Measurements from ENCODE around the gene C1RL.
"Not testable (repeated sequence)": the region's sequence is repeated elsewhere in the genome, so short reads cannot be mapped to it uniquely, and the experiment has no call there.

Gene C1RL

DNA sequence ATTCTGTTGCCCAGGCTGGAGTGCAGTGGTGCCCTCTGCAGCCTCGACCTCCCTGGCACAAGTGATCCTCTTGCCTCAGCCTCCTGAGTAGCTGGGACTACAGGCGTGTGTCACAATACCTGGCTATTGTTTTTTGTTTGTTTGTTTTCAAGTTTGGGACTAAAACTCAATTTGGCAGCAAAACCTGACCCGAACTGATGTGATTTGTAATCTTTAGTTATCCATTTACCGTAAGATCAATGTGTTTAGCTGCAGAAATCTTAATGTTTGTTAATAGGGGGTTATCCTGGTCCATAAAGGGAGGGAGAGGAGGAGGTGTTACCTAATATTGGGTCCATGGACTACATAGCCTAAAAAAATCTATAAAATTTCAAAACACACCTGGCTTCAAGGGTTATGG lies 49.2 kb downstream of the C1RL start:
- H3K4me3 ChIP-seq (ENCODE audit: low read depth, low read length), result no peak overlapping the region
- DNase-seq (ENCODE audit: low read depth), result no peak
- TF ChIP-seq, protein P1, sequence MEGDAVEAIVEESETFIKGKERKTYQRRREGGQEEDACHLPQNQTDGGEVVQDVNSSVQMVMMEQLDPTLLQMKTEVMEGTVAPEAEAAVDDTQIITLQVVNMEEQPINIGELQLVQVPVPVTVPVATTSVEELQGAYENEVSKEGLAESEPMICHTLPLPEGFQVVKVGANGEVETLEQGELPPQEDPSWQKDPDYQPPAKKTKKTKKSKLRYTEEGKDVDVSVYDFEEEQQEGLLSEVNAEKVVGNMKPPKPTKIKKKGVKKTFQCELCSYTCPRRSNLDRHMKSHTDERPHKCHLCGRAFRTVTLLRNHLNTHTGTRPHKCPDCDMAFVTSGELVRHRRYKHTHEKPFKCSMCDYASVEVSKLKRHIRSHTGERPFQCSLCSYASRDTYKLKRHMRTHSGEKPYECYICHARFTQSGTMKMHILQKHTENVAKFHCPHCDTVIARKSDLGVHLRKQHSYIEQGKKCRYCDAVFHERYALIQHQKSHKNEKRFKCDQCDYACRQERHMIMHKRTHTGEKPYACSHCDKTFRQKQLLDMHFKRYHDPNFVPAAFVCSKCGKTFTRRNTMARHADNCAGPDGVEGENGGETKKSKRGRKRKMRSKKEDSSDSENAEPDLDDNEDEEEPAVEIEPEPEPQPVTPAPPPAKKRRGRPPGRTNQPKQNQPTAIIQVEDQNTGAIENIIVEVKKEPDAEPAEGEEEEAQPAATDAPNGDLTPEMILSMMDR (IDR thresholded peaks at IDR 0.05; ENCODE audit: low read depth, low read length, missing control alignments), result no peak

GRCh38 chr12:7058850-7059395 lies 50.1 kb downstream of the C1RL start:
- no peak for DNase-seq (ENCODE audit: low read depth)
- H3K4me3 ChIP-seq (ENCODE audit: low read depth, low read length), result no peak overlapping the region
- TF ChIP-seq, protein P1 (IDR thresholded peaks at IDR 0.05; ENCODE audit: low read depth, low read length, missing control alignments), result no peak

DNA sequence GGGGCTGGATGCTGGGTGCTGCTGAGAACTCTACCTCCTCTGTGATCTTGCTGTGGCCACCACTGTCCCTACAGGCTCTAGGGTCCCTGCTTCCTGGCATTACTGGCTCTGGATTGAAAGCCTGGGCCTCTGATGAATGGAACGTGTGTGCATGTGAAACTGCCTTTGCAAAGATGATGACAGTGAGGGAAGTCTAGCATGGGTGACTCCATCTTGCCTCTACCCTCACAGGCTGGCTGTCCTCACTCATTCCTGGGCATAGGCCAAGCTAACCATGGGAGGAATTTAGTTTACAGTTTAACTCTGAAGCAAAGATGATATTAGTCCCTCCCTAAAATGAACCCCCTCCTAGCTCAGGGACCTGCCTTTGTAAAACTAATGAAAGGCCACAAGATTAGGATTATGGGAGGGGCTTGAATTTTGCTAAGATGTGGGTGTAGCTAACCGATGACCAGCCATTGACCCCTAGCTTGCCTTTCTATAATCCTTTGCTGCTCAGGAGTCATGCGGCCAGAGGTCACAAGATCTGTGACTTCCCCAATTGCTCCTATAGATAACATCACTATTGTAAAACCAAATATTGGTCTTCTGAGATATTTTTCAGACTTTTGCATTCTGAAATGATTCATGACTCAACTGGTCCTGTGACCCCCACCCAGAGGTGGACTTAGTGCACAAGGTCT lies 50.7 kb downstream of the C1RL start:
- no peak overlapping the region for H3K4me3 ChIP-seq (ENCODE audit: low read depth, low read length)
- DNase-seq (ENCODE audit: low read depth), result no peak
- TF ChIP-seq, protein P1 (IDR thresholded peaks at IDR 0.05; ENCODE audit: low read depth, low read length, missing control alignments), result no peak

GRCh38 chr12:7055736-7056135 lies 53.3 kb downstream of the C1RL start:
- DNase-seq (ENCODE audit: low read depth); H3K4me3 ChIP-seq (ENCODE audit: low read depth, low read length): not testable (repeated sequence)

GRCh38 chr12:7054925-7055324 lies 54.1 kb downstream of the C1RL start:
- no peak overlapping the region for H3K4me3 ChIP-seq (ENCODE audit: low read depth, low read length)
- no peak for DNase-seq (ENCODE audit: low read depth)
- TF ChIP-seq, protein P1 (IDR thresholded peaks at IDR 0.05; ENCODE audit: low read depth, low read length, missing control alignments), result no peak

GRCh38 chr12:7049973-7050372 lies 59.0 kb downstream of the C1RL start:
- DNase-seq (ENCODE audit: low read depth); H3K4me3 ChIP-seq (ENCODE audit: low read depth, low read length): not testable (repeated sequence)

DNA sequence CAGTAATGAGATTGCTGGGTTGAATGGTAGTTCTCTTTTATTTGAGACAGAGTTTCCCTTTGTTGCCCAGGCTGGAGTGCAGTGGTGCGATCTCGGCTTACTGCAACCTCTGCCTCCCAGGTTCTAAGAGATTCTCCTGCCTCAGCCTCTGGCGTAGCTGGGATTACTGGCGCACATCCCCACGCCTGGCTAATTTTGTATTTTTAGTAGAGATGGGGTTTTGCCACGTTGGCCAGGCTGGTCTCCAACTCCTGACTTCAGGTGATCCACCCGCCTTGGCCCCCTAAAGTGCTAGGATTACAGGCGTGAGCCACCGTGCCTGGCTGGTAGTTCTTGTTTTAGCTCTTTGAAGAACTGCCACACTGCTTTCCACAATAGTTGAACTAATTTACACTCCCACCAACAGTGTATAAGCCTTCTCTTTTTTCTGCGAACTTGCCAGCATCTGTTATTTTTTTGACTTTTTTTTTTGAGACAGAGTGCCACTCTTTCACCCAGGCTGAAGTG lies 59.5 kb downstream of the C1RL start:
- not testable (repeated sequence) for H3K4me3 ChIP-seq (ENCODE audit: low read depth, low read length); DNase-seq (ENCODE audit: low read depth)

- no peak for DNase-seq (ENCODE audit: low read depth)
- H3K4me3 ChIP-seq (ENCODE audit: low read depth, low read length), result no peak overlapping the region
- TF ChIP-seq, protein P1 (IDR thresholded peaks at IDR 0.05; ENCODE audit: low read depth, low read length, missing control alignments), result no peak
These were observed 61.7 kb downstream of the C1RL start for GRCh38 chr12:7047306-7047705.

All from GM12864 (cell line).